HFF-Myc (cell line): Measurements from ENCODE around the gene SREBF2.

Experiments used
- DNase-seq: peaks from one replicate; pipeline ENCODE4 v3.0.0-alpha.2; 2011; ENCODE audit warnings: low read depth; ENCODE audit errors: extremely low read depth
- H3K4me3 ChIP-seq: replicated peaks from 2 replicates; pipeline ENCODE4 v1.5.1; 2011; ENCODE audit warnings: low read depth, mild to moderate bottlenecking, control low read depth, low read length
- CTCF ChIP-seq: IDR thresholded peaks from 2 replicates; pipeline ENCODE4 v1.5.1; 2012; ENCODE audit warnings: mild to moderate bottlenecking, low read depth, low read length, control low read depth; ENCODE audit errors: missing control alignments

Gene SREBF2

GRCh38 chr22:41934284-41935014 lies 101.5 kb downstream of the SREBF2 start:
- no peak for DNase-seq
- H3K4me3 ChIP-seq = no peak overlapping the region
- no peak for TF ChIP-seq CTCF

GRCh38 chr22:41935015-41935351 lies 102.1 kb downstream of the SREBF2 start:
- DNase-seq = no peak
- TF ChIP-seq CTCF = no peak
- H3K4me3 ChIP-seq = no peak overlapping the region

GRCh38 chr22:41935509-41935908 lies 102.6 kb downstream of the SREBF2 start:
- DNase-seq = no peak
- H3K4me3 ChIP-seq = no peak overlapping the region
- TF ChIP-seq CTCF = no peak

- TF ChIP-seq CTCF = no peak
- H3K4me3 ChIP-seq = no peak overlapping the region
Measured at GRCh38 chr22:41936894-41937169, 103.9 kb downstream of the SREBF2 start.

GRCh38 chr22:41939981-41940831 lies 107.3 kb downstream of the SREBF2 start:
- DNase-seq = no peak
- no peak for TF ChIP-seq CTCF
- H3K4me3 ChIP-seq = no peak overlapping the region

More at GRCh38 chr22:41936894-41937169, 103.9 kb downstream of the SREBF2 start:
- DNase-seq = no peak

- no peak overlapping the region for H3K4me3 ChIP-seq
- no peak for DNase-seq
- peak; percentile 80 for TF ChIP-seq CTCF
Measured at GRCh38 chr22:41940832-41941765, 108.2 kb downstream of the SREBF2 start.
